ENCODE data around the gene CRB2.

DNA sequence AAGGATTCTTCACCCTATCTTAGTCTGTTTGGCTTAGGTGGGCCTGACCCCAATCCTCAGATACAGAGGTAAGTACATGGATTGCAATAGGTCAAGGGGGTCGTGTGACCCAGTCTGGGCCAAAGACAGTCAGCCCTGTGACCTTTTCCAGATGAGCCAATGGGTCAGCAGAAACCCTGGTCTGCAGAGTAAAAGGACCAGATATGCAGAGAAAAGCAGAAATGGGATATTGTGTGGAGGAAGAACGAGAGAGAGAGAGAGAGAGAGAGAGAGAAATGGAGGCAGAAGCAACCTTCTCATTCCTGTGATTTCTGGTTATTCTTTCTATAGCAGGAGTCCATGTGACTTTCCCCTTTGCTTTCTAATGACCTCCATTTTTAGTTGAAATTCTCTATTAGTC is 40.4 kb upstream of the CRB2 start:
- TF ChIP-seq, protein P1, sequence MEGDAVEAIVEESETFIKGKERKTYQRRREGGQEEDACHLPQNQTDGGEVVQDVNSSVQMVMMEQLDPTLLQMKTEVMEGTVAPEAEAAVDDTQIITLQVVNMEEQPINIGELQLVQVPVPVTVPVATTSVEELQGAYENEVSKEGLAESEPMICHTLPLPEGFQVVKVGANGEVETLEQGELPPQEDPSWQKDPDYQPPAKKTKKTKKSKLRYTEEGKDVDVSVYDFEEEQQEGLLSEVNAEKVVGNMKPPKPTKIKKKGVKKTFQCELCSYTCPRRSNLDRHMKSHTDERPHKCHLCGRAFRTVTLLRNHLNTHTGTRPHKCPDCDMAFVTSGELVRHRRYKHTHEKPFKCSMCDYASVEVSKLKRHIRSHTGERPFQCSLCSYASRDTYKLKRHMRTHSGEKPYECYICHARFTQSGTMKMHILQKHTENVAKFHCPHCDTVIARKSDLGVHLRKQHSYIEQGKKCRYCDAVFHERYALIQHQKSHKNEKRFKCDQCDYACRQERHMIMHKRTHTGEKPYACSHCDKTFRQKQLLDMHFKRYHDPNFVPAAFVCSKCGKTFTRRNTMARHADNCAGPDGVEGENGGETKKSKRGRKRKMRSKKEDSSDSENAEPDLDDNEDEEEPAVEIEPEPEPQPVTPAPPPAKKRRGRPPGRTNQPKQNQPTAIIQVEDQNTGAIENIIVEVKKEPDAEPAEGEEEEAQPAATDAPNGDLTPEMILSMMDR (conservative IDR thresholded peaks at IDR 0.05): no peak
- no peak for TF ChIP-seq ZFX (IDR thresholded peaks at IDR 0.05)

Measured in C4-2B (cell line).